Upper lobe of right lung (tissue), 1 donor: ENCODE data around the gene CHTOP. TPM values are rescaled to one million over a fixed set of nuclear protein-coding genes. Genes with fewer than 3 reads are reported as not detected.
A peak's percentile ranks its signal among the peaks of the same experiment; 100 is the strongest.

Experiments used
- ATAC-seq: fragments of 200-7000 bp; cut with Tn5 transposase; one replicate; pipeline ENCODE4 v1.9.1; 2020; ENCODE audit warnings: mild to moderate bottlenecking, moderate library complexity
- DNase-seq: peaks from one replicate; pipeline ENCODE4 v3.0.0-alpha.2; 2020
- H3K27ac ChIP-seq: fragments of 200-600 bp; one replicate; pipeline ENCODE4 v1.8.0; 2022
- H3K27me3 ChIP-seq: fragments of 200-600 bp; one replicate; pipeline ENCODE4 v1.8.0; 2022; ENCODE audit warnings: mild to moderate bottlenecking
- H3K36me3 ChIP-seq: fragments of 200-600 bp; one replicate; pipeline ENCODE4 v1.8.0; 2022
- H3K4me1 ChIP-seq: fragments of 200-600 bp; one replicate; pipeline ENCODE4 v1.8.0; 2022
- H3K4me3 ChIP-seq: fragments of 200-600 bp; one replicate; pipeline ENCODE4 v1.8.0; 2022; ENCODE audit warnings: mild to moderate bottlenecking
- H3K9me3 ChIP-seq: fragments of 200-600 bp; one replicate; pipeline ENCODE4 v1.8.0; 2022
- intact Hi-C: fragments of 100-400 bp; cut with DNase I; formaldehyde crosslinking; loops from one replicate; pipeline ENCODE4 v1.11.0; 2022
- total RNA-seq: library from RNA; stranded (reverse); fragmentation: NEBNext Ultra II Directional; extraction: Animal tissue kit (Norgen Biotek cat#: 25700); gene quantifications from one replicate; pipeline ENCODE4 v1.2.1, GENCODE V29; 2021
- TF ChIP-seq, protein P1 (sequence below): fragments of 200-600 bp; IDR thresholded peaks from one replicate; pipeline ENCODE4 v1.8.0; 2022; ENCODE audit warnings: antibody characterized with exemption
- donor health status: DM: no; HTN: yes; CAD: no; lungs with severe emphysema.

CHTOP gene
- total RNA-seq, 1 donor from 2014 or later, result 63.5 TPM

DNA sequence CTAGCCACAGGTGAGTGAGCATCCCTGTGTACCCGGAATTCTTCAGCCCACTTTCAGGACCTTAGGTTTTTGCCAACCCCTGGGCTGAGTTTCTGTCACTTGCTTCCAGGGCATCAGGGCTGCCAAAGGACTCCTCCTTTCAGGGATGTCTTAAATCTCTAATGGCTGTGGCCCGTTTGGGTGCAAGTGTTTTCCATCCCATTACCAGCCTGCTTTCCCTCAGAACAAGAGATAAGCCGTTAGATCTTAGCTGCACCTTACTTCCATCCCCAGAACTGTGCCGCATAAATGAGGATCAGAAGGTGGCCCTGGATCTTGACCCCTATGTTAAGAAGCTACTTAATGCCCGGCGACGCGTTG, 25.3 kb downstream of the CHTOP start:
- intact Hi-C loops, result no loop called here
- Histone ChIP-seq H3K36me3 (peaks cover 38% of the 10 kb centered on the region), H3K4me3 (peak overlapping the region; percentile 87), H3K27me3 (no peaks in the 10 kb centered on the region), H3K9me3 (no peaks in the 10 kb centered on the region), H3K27ac (peak overlapping the region; percentile 94), H3K4me1 (peaks cover 8% of the 10 kb centered on the region)
- DNase-seq (peak; percentile 28), ATAC-seq (no peak)
- TF ChIP-seq, protein P1, sequence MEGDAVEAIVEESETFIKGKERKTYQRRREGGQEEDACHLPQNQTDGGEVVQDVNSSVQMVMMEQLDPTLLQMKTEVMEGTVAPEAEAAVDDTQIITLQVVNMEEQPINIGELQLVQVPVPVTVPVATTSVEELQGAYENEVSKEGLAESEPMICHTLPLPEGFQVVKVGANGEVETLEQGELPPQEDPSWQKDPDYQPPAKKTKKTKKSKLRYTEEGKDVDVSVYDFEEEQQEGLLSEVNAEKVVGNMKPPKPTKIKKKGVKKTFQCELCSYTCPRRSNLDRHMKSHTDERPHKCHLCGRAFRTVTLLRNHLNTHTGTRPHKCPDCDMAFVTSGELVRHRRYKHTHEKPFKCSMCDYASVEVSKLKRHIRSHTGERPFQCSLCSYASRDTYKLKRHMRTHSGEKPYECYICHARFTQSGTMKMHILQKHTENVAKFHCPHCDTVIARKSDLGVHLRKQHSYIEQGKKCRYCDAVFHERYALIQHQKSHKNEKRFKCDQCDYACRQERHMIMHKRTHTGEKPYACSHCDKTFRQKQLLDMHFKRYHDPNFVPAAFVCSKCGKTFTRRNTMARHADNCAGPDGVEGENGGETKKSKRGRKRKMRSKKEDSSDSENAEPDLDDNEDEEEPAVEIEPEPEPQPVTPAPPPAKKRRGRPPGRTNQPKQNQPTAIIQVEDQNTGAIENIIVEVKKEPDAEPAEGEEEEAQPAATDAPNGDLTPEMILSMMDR, result no peak

GRCh38 chr1:153659656-153660055, 25.8 kb downstream of the CHTOP start:
- intact Hi-C loops, result no loop called here
- Histone ChIP-seq H3K27me3 (no peaks in the 10 kb centered on the region), H3K4me3 (peak overlapping the region; percentile 87), H3K4me1 (peaks cover 8% of the 10 kb centered on the region), H3K36me3 (peaks cover 44% of the 10 kb centered on the region), H3K27ac (peak overlapping the region; percentile 94), H3K9me3 (no peaks in the 10 kb centered on the region)
- TF ChIP-seq, protein P1, result no peak
- peak; percentile 42 for DNase-seq
- no peak for ATAC-seq

DNA sequence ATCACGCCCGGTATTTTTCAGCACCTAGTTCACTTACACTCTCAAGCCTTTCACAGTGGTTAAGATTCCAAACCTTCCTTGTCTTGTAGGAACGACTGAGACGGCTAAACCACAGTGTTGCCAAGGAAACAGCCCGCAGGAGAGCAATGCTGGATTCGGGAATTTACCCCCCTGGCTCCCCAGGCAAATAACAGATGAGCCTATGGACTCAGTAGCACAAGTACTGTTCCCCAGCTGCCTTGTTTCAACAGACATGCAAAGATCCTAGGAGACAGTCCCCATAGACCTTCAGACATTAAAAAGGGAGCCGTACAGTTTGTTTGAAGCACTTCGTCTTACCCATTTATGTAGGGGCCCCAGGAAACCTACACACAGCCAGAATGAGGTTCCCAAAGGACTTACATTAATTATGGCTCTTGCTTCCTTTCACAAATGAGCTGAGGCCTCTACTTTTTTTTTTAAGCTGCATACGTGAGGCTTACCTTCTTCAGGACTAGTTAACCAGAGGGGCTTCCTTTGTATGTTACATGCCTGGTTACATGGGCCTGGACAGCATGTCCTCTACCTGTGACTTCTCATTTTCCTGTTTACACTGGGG, 27.3 kb downstream of the CHTOP start:
- DNase-seq (peak; percentile 20), ATAC-seq (no peak)
- H3K27ac ChIP-seq, result no peak overlapping the region
- intact Hi-C loops, result no loop called here
- H3K9me3 ChIP-seq, result no peaks in the 10 kb centered on the region
- peaks cover 59% of the 10 kb centered on the region for H3K36me3 ChIP-seq
- no peaks in the 10 kb centered on the region for H3K27me3 ChIP-seq
- TF ChIP-seq, protein P1, result no peak
- peaks cover 8% of the 10 kb centered on the region for H3K4me1 ChIP-seq
- H3K4me3 ChIP-seq, result no peak overlapping the region

- intact Hi-C loops, result no loop called here
- no peak for ATAC-seq
These were observed 28.4 kb downstream of the CHTOP start for GRCh38 chr1:153662269-153662668.

DNA sequence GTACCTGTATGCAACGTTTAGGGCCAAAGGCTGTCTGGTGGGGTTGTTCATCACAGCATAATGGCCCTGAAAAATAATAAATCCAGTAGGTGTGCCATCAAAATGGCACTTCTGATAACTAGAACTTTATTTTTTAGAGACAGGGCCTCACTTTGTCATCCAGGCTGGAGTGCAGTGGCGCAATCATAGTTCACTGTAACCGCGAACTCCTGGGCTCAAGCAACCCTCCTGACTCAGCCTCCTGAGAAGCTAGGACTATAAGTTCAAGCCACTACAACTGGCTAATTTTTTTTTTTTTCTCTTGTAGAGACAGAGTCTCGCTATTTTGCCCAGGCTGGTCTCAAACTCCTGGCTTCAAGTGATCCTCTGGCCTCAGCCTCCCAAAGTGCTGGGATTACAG, 29.3 kb downstream of the CHTOP start:
- DNase-seq, result peak; percentile 39
- intact Hi-C loops, result no loop called here

More at GRCh38 chr1:153662269-153662668, 28.4 kb downstream of the CHTOP start:
- H3K4me3 ChIP-seq, result no peak overlapping the region
- no peak overlapping the region for H3K27ac ChIP-seq
- DNase-seq, result no peak
- H3K4me1 ChIP-seq, result peaks cover 8% of the 10 kb centered on the region
- TF ChIP-seq, protein P1, result no peak
- H3K9me3 ChIP-seq, result no peaks in the 10 kb centered on the region
- H3K27me3 ChIP-seq, result no peaks in the 10 kb centered on the region
- peaks cover 70% of the 10 kb centered on the region for H3K36me3 ChIP-seq

More for the DNA sequence above, 29.3 kb downstream of the CHTOP start:
- peaks cover 79% of the 10 kb centered on the region for H3K36me3 ChIP-seq
- TF ChIP-seq, protein P1, result no peak
- H3K4me1 ChIP-seq, result peaks cover 5% of the 10 kb centered on the region
- no peaks in the 10 kb centered on the region for H3K27me3 ChIP-seq
- no peak overlapping the region for H3K4me3 ChIP-seq
- no peaks in the 10 kb centered on the region for H3K9me3 ChIP-seq
- ATAC-seq, result no peak
- H3K27ac ChIP-seq, result no peak overlapping the region
